NT2/D1 (cell line): Measurements from ENCODE around the gene SHB.

Source experiments
- SUZ12 ChIP-seq: IDR thresholded peaks from 2 replicates; pipeline ENCODE4 v1.6.1; 2011; ENCODE audit not compliant: insufficient read length, insufficient read depth; ENCODE audit errors: extremely low read depth
- YY1 ChIP-seq: IDR thresholded peaks from 2 replicates; pipeline ENCODE4 v1.6.1; 2011; ENCODE audit not compliant: insufficient read length, insufficient read depth
- ZNF274 ChIP-seq: IDR thresholded peaks from 2 replicates; pipeline ENCODE4 v1.6.1; 2011; ENCODE audit warnings: mild to moderate bottlenecking, low read depth, low read length

DNA sequence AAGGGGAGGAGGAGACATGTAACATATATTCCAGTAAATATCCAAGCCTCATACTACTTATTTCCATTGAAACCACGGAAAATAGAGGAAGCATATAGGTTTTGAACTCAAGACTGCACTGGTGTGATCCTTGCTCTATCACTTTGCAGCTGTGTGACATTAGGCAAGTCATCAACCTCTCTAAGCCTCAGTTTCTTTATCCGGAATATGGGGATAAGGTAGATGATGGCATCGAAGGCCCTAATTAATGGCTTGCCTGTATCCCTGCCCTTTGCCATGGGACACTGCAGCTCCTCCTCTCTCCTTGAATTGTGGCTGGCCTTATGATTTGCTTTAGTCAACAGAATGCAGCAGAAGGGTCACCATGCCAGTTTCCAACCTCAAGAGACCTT is 6.9 kb downstream of the SHB start:
- TF ChIP-seq ZNF274 = no peak
- TF ChIP-seq SUZ12 = no peak
- no peak for TF ChIP-seq YY1
